HEK293 (cell line): ENCODE results near the gene FAM98C.

Experiments
- CTCF ChIA-PET: fragments of 350-600 bp; formaldehyde crosslinking; extraction: SDS; loops from one replicate; lab custom pipeline; 2021; ENCODE audit warnings: antibody characterized with exemption; lab: Yijun Ruan, JAX
- POLR2A ChIA-PET: fragments of 300-600 bp; formaldehyde crosslinking; extraction: SDS; loops from one replicate; lab custom pipeline; 2020; ENCODE audit warnings: antibody characterized with exemption, inconsistent platforms; lab: Yijun Ruan, JAX
- H3K27ac ChIP-seq: fragments of 200-500 bp; sonication (Bioruptor generic); 2 replicates; pipeline ENCODE4 v1.5.1; 2014; ENCODE audit warnings: low read depth, low read length, control low read depth, inconsistent platforms; ENCODE audit errors: extremely low read depth
- H3K36me3 ChIP-seq, 2 experiments: fragments of 200-500 bp in 1 of 2; sonication (Bioruptor generic) in 1 of 2; 1 replicate in 1 of 2; 2 replicates in 1 of 2; pipeline ENCODE4 v1.5.1; 2014 to 2017; ENCODE audit warnings: inconsistent platforms in 2 of 2, low read length in 2 of 2; ENCODE audit not compliant: control insufficient read depth in 2 of 2, insufficient read depth in 1 of 2
- H3K4me1 ChIP-seq: fragments of 200-500 bp; sonication (Bioruptor generic); 2 replicates; pipeline ENCODE4 v1.5.1; 2014; ENCODE audit warnings: mild to moderate bottlenecking, low read length, inconsistent platforms; ENCODE audit not compliant: control insufficient read depth, insufficient read depth
- H3K4me3 ChIP-seq: 2 replicates; pipeline ENCODE4 v1.5.1; 2011; ENCODE audit warnings: low read depth, mild to moderate bottlenecking, control low read depth, low read length, moderate library complexity
- H3K9me3 ChIP-seq: fragments of 200-500 bp; sonication (Bioruptor generic); 2 replicates; pipeline ENCODE4 v1.5.1; 2014; ENCODE audit warnings: low read depth, low read length, inconsistent platforms; ENCODE audit not compliant: control insufficient read depth, insufficient read depth
- GLI2 ChIP-seq: fragments of 450-650 bp; formaldehyde crosslinking; IDR thresholded peaks from 2 replicates; pipeline ENCODE4; 2017; ENCODE audit warnings: missing biosample characterization, missing genetic modification characterization, low read depth, borderline replicate concordance
- OVOL3 ChIP-seq: fragments of 450-650 bp; formaldehyde crosslinking; IDR thresholded peaks from 2 replicates; pipeline ENCODE4 v1.5.1; 2016; ENCODE audit warnings: missing biosample characterization, missing genetic modification characterization
- SCRT1 ChIP-seq: fragments of 450-650 bp; formaldehyde crosslinking; IDR thresholded peaks from 2 replicates; pipeline ENCODE4 v1.5.1; 2016; ENCODE audit warnings: missing biosample characterization, missing genetic modification characterization, borderline replicate concordance
- SP2 ChIP-seq: fragments of 450-650 bp; formaldehyde crosslinking; IDR thresholded peaks from 2 replicates; pipeline ENCODE4 v1.5.1; 2016; ENCODE audit warnings: missing biosample characterization, missing genetic modification characterization
- ZFP3 ChIP-seq: fragments of 450-650 bp; formaldehyde crosslinking; IDR thresholded peaks from 2 replicates; pipeline ENCODE4 v1.5.1; 2016; ENCODE audit warnings: low read depth, missing biosample characterization, missing genetic modification characterization
- ZNF121 ChIP-seq: fragments of 450-650 bp; formaldehyde crosslinking; IDR thresholded peaks from 2 replicates; pipeline ENCODE4 v1.5.1; 2016; ENCODE audit warnings: missing biosample characterization, missing genetic modification characterization
- ZNF133 ChIP-seq: fragments of 450-650 bp; formaldehyde crosslinking; IDR thresholded peaks from 2 replicates; pipeline ENCODE4 v1.5.1; 2016; ENCODE audit warnings: missing biosample characterization, missing genetic modification characterization
- ZNF140 ChIP-seq: fragments of 450-650 bp; formaldehyde crosslinking; IDR thresholded peaks from 2 replicates; pipeline ENCODE4 v1.5.1; 2016; ENCODE audit warnings: missing biosample characterization, missing genetic modification characterization
- ZNF223 ChIP-seq: fragments of 450-650 bp; formaldehyde crosslinking; IDR thresholded peaks from 2 replicates; pipeline ENCODE4 v1.5.1; 2016; ENCODE audit warnings: missing biosample characterization, missing genetic modification characterization
- ZNF239 ChIP-seq: fragments of 450-650 bp; formaldehyde crosslinking; IDR thresholded peaks from 2 replicates; pipeline ENCODE4 v1.5.1; 2016; ENCODE audit warnings: missing biosample characterization, missing genetic modification characterization
- ZNF335 ChIP-seq: fragments of 450-650 bp; formaldehyde crosslinking; conservative IDR thresholded peaks from 2 replicates; pipeline ENCODE4 v1.5.1; 2016; ENCODE audit warnings: missing biosample characterization, missing genetic modification characterization
- ZNF350 ChIP-seq: fragments of 450-650 bp; formaldehyde crosslinking; IDR thresholded peaks from 2 replicates; pipeline ENCODE4 v1.5.0; 2017; ENCODE audit warnings: missing biosample characterization, mild to moderate bottlenecking, missing genetic modification characterization
- ZNF366 ChIP-seq: fragments of 450-650 bp; formaldehyde crosslinking; conservative IDR thresholded peaks from 2 replicates; pipeline ENCODE4 v1.5.1; 2016; ENCODE audit warnings: missing biosample characterization, missing genetic modification characterization
- ZNF391 ChIP-seq: fragments of 450-650 bp; formaldehyde crosslinking; IDR thresholded peaks from 2 replicates; pipeline ENCODE4 v1.5.1; 2016; ENCODE audit warnings: low read depth, missing biosample characterization, missing genetic modification characterization, borderline replicate concordance
- ZNF426 ChIP-seq: fragments of 450-650 bp; formaldehyde crosslinking; IDR thresholded peaks from 2 replicates; pipeline ENCODE4 v1.5.1; 2017; ENCODE audit warnings: missing biosample characterization, missing genetic modification characterization, mild to moderate bottlenecking, inconsistent platforms, moderate library complexity
- ZNF433 ChIP-seq: fragments of 450-650 bp; formaldehyde crosslinking; IDR thresholded peaks from 2 replicates; pipeline ENCODE4 v1.5.1; 2016; ENCODE audit warnings: missing biosample characterization, missing genetic modification characterization, low read depth
- ZNF529 ChIP-seq: fragments of 450-650 bp; formaldehyde crosslinking; IDR thresholded peaks from 2 replicates; pipeline ENCODE4 v1.5.1; 2017; ENCODE audit warnings: missing genetic modification characterization, missing biosample characterization; ENCODE audit not compliant: insufficient replicate concordance
- ZNF571 ChIP-seq: fragments of 450-650 bp; formaldehyde crosslinking; IDR thresholded peaks from 2 replicates; pipeline ENCODE4 v1.5.0; 2017; ENCODE audit warnings: missing biosample characterization, missing genetic modification characterization
- ZNF623 ChIP-seq: fragments of 450-650 bp; formaldehyde crosslinking; IDR thresholded peaks from 2 replicates; pipeline ENCODE4 v1.5.1; 2016; ENCODE audit warnings: missing biosample characterization, missing genetic modification characterization
- ZNF747 ChIP-seq: fragments of 450-650 bp; formaldehyde crosslinking; IDR thresholded peaks from 2 replicates; pipeline ENCODE4 v1.5.1; 2016; ENCODE audit warnings: missing biosample characterization, missing genetic modification characterization
- ZXDB ChIP-seq: fragments of 450-650 bp; formaldehyde crosslinking; IDR thresholded peaks from 2 replicates; pipeline ENCODE4 v1.5.1; 2016; ENCODE audit warnings: missing biosample characterization, missing genetic modification characterization
- TF ChIP-seq, protein P1 (sequence below): fragments of 450-650 bp; formaldehyde crosslinking; IDR thresholded peaks from 2 replicates; pipeline ENCODE4 v1.5.1; 2017; ENCODE audit warnings: missing biosample characterization, missing genetic modification characterization
- TF ChIP-seq, protein P2 (sequence below): fragments of 450-650 bp; formaldehyde crosslinking; IDR thresholded peaks from 2 replicates; pipeline ENCODE4 v1.5.1; 2016; ENCODE audit warnings: missing biosample characterization, missing genetic modification characterization
- TF ChIP-seq, protein P3 (sequence below): fragments of 450-650 bp; formaldehyde crosslinking; IDR thresholded peaks from 2 replicates; pipeline ENCODE4 v1.5.1; 2016; ENCODE audit warnings: missing biosample characterization, missing genetic modification characterization
- TF ChIP-seq, protein P4 (sequence below): fragments of 450-650 bp; formaldehyde crosslinking; IDR thresholded peaks from 2 replicates; pipeline ENCODE4 v1.5.1; 2017; ENCODE audit warnings: missing biosample characterization, missing genetic modification characterization
- TF ChIP-seq, protein P5 (sequence below): fragments of 450-650 bp; formaldehyde crosslinking; IDR thresholded peaks from 2 replicates; pipeline ENCODE4 v1.5.1; 2016; ENCODE audit warnings: missing biosample characterization, missing genetic modification characterization
- TF ChIP-seq, protein P6 (sequence below): fragments of 450-650 bp; formaldehyde crosslinking; IDR thresholded peaks from 2 replicates; pipeline ENCODE4 v1.5.1; 2016; ENCODE audit warnings: missing biosample characterization, missing genetic modification characterization

Gene FAM98C

DNA sequence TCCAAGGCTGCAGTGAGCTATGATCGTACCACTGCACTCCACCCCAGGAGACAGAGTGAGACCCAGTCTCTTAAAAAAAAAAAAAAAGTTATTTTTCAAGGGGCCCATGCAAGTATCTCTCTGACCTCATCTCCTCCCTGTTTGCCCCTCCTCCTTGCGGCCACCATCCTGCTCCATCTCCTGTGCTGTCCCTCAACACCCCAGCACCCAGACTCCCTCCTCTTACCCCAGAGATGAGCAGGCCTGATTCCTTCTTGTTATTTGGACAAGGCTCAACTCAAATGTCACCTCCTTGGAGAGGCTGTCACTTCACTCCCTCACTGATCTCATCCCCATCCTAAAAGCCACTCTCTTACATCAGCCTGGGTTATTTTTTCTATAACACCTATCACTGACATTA lies 35.0 kb downstream of the FAM98C start (continued):
- TF ChIP-seq ZNF140 (no peak), ZNF350 (tag by site-specific recombination) (no peak), ZNF529 (tag by site-specific recombination) (no peak), ZNF239 (tag by site-specific recombination) (no peak), ZNF391 (tag by site-specific recombination) (no peak), ZNF571 (tag by site-specific recombination) (no peak), SCRT1 (tag by site-specific recombination) (no peak), ZNF426 (tag by site-specific recombination) (no peak), SP2 (tag by site-specific recombination) (no peak)
- TF ChIP-seq, protein P1, sequence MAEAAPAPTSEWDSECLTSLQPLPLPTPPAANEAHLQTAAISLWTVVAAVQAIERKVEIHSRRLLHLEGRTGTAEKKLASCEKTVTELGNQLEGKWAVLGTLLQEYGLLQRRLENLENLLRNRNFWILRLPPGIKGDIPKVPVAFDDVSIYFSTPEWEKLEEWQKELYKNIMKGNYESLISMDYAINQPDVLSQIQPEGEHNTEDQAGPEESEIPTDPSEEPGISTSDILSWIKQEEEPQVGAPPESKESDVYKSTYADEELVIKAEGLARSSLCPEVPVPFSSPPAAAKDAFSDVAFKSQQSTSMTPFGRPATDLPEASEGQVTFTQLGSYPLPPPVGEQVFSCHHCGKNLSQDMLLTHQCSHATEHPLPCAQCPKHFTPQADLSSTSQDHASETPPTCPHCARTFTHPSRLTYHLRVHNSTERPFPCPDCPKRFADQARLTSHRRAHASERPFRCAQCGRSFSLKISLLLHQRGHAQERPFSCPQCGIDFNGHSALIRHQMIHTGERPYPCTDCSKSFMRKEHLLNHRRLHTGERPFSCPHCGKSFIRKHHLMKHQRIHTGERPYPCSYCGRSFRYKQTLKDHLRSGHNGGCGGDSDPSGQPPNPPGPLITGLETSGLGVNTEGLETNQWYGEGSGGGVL (tag by site-specific recombination) = peak; percentile 54; the same call in 1 of the 2 replicates
- TF ChIP-seq, protein P2, sequence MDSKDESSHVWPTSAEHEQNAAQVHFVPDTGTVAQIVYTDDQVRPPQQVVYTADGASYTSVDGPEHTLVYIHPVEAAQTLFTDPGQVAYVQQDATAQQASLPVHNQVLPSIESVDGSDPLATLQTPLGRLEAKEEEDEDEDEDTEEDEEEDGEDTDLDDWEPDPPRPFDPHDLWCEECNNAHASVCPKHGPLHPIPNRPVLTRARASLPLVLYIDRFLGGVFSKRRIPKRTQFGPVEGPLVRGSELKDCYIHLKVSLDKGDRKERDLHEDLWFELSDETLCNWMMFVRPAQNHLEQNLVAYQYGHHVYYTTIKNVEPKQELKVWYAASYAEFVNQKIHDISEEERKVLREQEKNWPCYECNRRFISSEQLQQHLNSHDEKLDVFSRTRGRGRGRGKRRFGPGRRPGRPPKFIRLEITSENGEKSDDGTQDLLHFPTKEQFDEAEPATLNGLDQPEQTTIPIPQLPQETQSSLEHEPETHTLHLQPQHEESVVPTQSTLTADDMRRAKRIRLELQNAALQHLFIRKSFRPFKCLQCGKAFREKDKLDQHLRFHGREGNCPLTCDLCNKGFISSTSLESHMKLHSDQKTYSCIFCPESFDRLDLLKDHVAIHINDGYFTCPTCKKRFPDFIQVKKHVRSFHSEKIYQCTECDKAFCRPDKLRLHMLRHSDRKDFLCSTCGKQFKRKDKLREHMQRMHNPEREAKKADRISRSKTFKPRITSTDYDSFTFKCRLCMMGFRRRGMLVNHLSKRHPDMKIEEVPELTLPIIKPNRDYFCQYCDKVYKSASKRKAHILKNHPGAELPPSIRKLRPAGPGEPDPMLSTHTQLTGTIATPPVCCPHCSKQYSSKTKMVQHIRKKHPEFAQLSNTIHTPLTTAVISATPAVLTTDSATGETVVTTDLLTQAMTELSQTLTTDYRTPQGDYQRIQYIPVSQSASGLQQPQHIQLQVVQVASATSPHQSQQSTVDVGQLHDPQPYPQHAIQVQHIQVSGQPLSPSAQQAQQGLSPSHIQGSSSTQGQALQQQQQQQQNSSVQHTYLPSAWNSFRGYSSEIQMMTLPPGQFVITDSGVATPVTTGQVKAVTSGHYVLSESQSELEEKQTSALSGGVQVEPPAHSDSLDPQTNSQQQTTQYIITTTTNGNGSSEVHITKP (tag by site-specific recombination) = peak; percentile 96
- TF ChIP-seq, protein P3, sequence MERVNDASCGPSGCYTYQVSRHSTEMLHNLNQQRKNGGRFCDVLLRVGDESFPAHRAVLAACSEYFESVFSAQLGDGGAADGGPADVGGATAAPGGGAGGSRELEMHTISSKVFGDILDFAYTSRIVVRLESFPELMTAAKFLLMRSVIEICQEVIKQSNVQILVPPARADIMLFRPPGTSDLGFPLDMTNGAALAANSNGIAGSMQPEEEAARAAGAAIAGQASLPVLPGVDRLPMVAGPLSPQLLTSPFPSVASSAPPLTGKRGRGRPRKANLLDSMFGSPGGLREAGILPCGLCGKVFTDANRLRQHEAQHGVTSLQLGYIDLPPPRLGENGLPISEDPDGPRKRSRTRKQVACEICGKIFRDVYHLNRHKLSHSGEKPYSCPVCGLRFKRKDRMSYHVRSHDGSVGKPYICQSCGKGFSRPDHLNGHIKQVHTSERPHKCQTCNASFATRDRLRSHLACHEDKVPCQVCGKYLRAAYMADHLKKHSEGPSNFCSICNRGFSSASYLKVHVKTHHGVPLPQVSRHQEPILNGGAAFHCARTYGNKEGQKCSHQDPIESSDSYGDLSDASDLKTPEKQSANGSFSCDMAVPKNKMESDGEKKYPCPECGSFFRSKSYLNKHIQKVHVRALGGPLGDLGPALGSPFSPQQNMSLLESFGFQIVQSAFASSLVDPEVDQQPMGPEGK = no peak
- TF ChIP-seq, protein P4, sequence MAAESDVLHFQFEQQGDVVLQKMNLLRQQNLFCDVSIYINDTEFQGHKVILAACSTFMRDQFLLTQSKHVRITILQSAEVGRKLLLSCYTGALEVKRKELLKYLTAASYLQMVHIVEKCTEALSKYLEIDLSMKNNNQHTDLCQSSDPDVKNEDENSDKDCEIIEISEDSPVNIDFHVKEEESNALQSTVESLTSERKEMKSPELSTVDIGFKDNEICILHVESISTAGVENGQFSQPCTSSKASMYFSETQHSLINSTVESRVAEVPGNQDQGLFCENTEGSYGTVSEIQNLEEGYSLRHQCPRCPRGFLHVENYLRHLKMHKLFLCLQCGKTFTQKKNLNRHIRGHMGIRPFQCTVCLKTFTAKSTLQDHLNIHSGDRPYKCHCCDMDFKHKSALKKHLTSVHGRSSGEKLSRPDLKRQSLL (tag by site-specific recombination) = no peak
- TF ChIP-seq, protein P5, sequence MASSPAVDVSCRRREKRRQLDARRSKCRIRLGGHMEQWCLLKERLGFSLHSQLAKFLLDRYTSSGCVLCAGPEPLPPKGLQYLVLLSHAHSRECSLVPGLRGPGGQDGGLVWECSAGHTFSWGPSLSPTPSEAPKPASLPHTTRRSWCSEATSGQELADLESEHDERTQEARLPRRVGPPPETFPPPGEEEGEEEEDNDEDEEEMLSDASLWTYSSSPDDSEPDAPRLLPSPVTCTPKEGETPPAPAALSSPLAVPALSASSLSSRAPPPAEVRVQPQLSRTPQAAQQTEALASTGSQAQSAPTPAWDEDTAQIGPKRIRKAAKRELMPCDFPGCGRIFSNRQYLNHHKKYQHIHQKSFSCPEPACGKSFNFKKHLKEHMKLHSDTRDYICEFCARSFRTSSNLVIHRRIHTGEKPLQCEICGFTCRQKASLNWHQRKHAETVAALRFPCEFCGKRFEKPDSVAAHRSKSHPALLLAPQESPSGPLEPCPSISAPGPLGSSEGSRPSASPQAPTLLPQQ = peak; percentile 22; the same call in 1 of the 2 replicates

DNA sequence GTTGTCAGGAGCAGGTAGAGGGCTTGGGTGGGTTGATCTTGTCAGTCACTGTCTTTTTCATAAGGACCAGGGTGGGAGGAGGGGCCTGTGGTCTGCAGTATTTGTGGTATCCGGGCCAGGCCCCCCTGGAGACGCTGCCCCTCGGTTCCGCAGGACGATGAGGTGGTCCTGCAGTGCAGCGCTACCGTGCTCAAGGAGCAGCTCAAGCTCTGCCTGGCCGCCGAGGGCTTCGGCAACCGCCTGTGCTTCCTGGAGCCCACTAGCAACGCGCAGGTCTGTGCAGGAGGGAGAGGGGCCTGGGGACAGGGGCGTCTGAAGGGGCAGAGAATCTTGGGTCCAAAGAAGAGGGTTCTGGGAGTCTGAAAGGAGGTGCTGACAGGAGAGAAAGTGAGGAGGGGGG lies 37.7 kb downstream of the FAM98C start:
- Histone ChIP-seq H3K4me1 (no peaks in the 10 kb centered on the region), H3K27ac (no peak overlapping the region), H3K36me3 (no peaks in the 10 kb centered on the region; a peak in 1 of 3 replicates), H3K4me3 (no peak overlapping the region), H3K9me3 (no peaks in the 10 kb centered on the region)
- ChIA-PET CTCF (interaction anchor here (0.6 to 1.4 kb wide), 4 partner anchors 37 to 197 kb away, joined by 3 to 6 read pairs (median 4); partner anchors contain the start of gene FAM98C), POLR2A (no interaction called here)
- TF ChIP-seq ZNF623 (tag by site-specific recombination) (no peak), ZFP3 (no peak), ZNF133 (tag by site-specific recombination) (no peak), ZNF747 (no peak), ZNF335 (no peak), ZXDB (tag by site-specific recombination) (no peak), GLI2 (tag by site-specific recombination) (no peak), ZNF121 (tag by site-specific recombination) (no peak), ZNF433 (tag by site-specific recombination) (no peak), OVOL3 (tag by site-specific recombination) (no peak), ZNF366 (no peak), ZNF223 (no peak), SP2 (tag by site-specific recombination) (no peak)
- TF ChIP-seq, protein P6, sequence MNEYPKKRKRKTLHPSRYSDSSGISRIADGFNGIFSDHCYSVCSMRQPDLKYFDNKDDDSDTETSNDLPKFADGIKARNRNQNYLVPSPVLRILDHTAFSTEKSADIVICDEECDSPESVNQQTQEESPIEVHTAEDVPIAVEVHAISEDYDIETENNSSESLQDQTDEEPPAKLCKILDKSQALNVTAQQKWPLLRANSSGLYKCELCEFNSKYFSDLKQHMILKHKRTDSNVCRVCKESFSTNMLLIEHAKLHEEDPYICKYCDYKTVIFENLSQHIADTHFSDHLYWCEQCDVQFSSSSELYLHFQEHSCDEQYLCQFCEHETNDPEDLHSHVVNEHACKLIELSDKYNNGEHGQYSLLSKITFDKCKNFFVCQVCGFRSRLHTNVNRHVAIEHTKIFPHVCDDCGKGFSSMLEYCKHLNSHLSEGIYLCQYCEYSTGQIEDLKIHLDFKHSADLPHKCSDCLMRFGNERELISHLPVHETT (tag by site-specific recombination) = no peak
